HG02571 (cell line): Measurements from ENCODE around the gene CACNA2D1.

ENCODE experiments used
- ATAC-seq: cut with Tn5 transposase; IDR thresholded peaks from one replicate; pipeline ENCODE4 v1.9.1; 2021; ENCODE audit warnings: mild to moderate bottlenecking, moderate library complexity; ENCODE audit not compliant: unreplicated experiment

The CACNA2D1 gene

GRCh38 chr7:82443547-82444219, at the start of gene CACNA2D1:
CACNA2D1 (minus strand) TSS chr7:82443777.
- ATAC-seq: no peak

- ATAC-seq: no peak
These were observed 38.0 kb upstream of the CACNA2D1 start for GRCh38 chr7:82481499-82482097.

- ATAC-seq: no peak
These were observed 34.3 kb upstream of the CACNA2D1 start for GRCh38 chr7:82477733-82478515.

- ATAC-seq: no peak
These were observed 29.4 kb upstream of the CACNA2D1 start for GRCh38 chr7:82472966-82473365.

- no peak for ATAC-seq
These were observed 27.9 kb upstream of the CACNA2D1 start for GRCh38 chr7:82471351-82472020.

- ATAC-seq: no peak
These were observed 25.6 kb upstream of the CACNA2D1 start for GRCh38 chr7:82469207-82469606.

- ATAC-seq: no peak
These were observed 24.9 kb upstream of the CACNA2D1 start for GRCh38 chr7:82468435-82468834.

- no peak for ATAC-seq
These were observed 23.4 kb upstream of the CACNA2D1 start for GRCh38 chr7:82467020-82467419.

GRCh38 chr7:82464372-82464771, 20.8 kb upstream of the CACNA2D1 start:
- ATAC-seq: no peak

GRCh38 chr7:82455295-82455694, 11.7 kb upstream of the CACNA2D1 start:
- ATAC-seq: no peak

GRCh38 chr7:82450759-82451158, 7.2 kb upstream of the CACNA2D1 start:
- ATAC-seq: no peak

GRCh38 chr7:82449910-82450309, 6.3 kb upstream of the CACNA2D1 start:
- no peak for ATAC-seq

- no peak for ATAC-seq
These were observed 3.3 kb upstream of the CACNA2D1 start for GRCh38 chr7:82446897-82447296.

- no peak for ATAC-seq
These were observed 1.7 kb upstream of the CACNA2D1 start for GRCh38 chr7:82445271-82445670.

GRCh38 chr7:82444220-82444909, 788 bp upstream of the CACNA2D1 start:
- no peak for ATAC-seq

- no peak for ATAC-seq
These were observed 486 bp downstream of the CACNA2D1 start for GRCh38 chr7:82443036-82443546.

GRCh38 chr7:82442492-82443035, 1.0 kb downstream of the CACNA2D1 start:
- no peak for ATAC-seq

- ATAC-seq: no peak
These were observed 1.7 kb downstream of the CACNA2D1 start for GRCh38 chr7:82441669-82442478.

GRCh38 chr7:82438521-82438920, 5.1 kb downstream of the CACNA2D1 start:
- ATAC-seq: no peak

- no peak for ATAC-seq
These were observed 7.8 kb downstream of the CACNA2D1 start for GRCh38 chr7:82435769-82436168.
